ENCODE data around the gene SUGCT.
"Not testable (repeated sequence)": the region's sequence is repeated elsewhere in the genome, so short reads cannot be mapped to it uniquely, and the experiment has no call there.

Gene SUGCT

DNA sequence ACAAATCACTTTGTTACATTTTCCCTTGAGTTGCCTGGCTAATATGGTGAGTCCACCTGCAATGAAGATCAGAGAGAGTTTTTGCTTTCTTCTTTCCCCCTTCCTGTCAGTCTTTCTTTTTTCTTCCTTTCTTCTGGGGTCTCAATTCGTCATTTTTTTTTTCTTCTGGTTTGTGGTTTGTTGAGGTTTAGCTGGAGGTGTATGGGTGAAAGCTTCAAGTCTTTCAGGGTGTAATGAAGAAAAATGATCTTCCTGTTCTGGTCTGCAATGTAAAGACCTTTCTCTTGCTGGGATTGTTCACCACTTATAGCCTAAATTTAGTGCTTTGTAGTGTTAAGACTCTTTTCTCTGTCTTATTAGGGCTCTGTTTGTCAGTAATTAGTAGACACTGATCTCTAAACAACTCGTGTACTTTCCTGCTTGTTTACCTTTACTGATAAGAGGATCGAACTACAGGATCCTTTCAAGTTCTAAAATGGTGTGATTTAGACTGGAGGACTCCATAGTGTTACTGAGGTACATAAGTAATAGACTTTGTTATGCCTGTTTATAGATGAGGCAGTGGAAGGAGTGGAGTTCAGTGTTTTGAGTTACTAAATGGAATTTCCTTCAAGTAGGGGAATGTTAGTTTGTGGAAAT is 129.1 kb downstream of the SUGCT start:
- H3K4me3 ChIP-seq (replicated peaks; ENCODE audit: low read depth, low read length): no peak overlapping the region
- TF ChIP-seq, protein P1, sequence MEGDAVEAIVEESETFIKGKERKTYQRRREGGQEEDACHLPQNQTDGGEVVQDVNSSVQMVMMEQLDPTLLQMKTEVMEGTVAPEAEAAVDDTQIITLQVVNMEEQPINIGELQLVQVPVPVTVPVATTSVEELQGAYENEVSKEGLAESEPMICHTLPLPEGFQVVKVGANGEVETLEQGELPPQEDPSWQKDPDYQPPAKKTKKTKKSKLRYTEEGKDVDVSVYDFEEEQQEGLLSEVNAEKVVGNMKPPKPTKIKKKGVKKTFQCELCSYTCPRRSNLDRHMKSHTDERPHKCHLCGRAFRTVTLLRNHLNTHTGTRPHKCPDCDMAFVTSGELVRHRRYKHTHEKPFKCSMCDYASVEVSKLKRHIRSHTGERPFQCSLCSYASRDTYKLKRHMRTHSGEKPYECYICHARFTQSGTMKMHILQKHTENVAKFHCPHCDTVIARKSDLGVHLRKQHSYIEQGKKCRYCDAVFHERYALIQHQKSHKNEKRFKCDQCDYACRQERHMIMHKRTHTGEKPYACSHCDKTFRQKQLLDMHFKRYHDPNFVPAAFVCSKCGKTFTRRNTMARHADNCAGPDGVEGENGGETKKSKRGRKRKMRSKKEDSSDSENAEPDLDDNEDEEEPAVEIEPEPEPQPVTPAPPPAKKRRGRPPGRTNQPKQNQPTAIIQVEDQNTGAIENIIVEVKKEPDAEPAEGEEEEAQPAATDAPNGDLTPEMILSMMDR (IDR thresholded peaks at IDR 0.05; ENCODE audit: low read depth, low read length, missing control alignments): no peak
- no peak for DNase-seq (ENCODE audit: extremely low read depth, low read depth)

DNA sequence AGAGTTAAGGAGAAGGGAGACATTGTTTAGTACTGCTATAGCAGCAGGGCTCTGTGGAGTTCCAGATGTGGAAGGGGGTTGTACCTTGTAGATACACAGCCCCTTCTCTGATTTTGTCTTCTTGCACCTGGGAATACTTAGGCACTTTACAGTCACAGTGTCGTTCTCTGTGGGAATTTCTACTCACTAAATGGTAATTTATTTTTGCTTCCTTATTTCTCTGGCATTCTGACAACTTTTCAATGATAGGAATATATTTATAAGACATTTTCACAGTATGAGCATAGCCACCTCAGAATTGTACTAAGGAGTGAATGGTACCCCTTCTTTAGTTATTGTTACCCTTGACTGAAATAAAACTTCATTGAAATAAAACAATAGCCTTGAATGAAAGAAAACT is 132.8 kb downstream of the SUGCT start:
- no peak overlapping the region for H3K4me3 ChIP-seq (replicated peaks; ENCODE audit: low read depth, low read length)
- TF ChIP-seq, protein P1 (IDR thresholded peaks at IDR 0.05; ENCODE audit: low read depth, low read length, missing control alignments): no peak
- no peak for DNase-seq (ENCODE audit: extremely low read depth, low read depth)

DNA sequence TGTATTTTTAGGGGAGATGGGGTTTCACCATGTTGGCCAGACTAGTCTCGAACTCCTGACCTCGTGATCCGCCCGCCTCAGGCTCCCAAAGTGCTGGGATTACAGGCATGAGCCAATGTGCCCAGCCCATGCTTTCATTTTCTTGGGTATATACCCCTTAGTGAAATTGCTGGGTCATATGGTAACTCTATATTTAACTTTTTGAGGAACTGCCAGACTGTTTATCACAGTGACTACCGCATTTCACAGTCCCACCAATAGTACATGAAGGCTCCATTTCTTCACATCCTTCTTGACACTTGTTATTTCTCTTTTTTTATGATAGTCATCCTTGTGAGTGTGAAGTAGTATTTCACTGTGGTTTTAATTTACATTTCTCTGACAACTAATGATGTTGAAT is 134.0 kb downstream of the SUGCT start:
- H3K4me3 ChIP-seq (replicated peaks; ENCODE audit: low read depth, low read length); DNase-seq (ENCODE audit: extremely low read depth, low read depth): not testable (repeated sequence)

DNA sequence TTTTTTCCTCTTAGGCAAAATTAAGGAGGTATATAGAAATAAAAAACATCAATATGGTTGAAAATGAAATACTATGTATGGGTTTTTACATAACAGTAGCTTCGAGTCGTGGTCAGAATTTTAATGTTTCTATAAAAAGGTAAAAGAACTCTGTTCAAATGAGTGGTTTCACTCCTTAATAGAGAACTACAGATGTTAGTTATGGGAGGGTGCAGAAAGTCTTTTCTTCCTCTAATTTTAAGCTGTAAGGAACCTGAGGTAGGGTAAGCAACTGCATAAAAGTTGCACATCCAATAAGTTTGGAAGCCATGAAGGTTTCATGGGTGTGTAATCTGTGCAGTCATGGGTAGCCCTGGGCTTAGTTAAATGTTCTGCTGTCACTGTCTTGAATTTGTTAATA is 141.3 kb downstream of the SUGCT start:
- no peak for DNase-seq (ENCODE audit: extremely low read depth, low read depth)
- H3K4me3 ChIP-seq (replicated peaks; ENCODE audit: low read depth, low read length): no peak overlapping the region
- TF ChIP-seq, protein P1 (IDR thresholded peaks at IDR 0.05; ENCODE audit: low read depth, low read length, missing control alignments): no peak

DNA sequence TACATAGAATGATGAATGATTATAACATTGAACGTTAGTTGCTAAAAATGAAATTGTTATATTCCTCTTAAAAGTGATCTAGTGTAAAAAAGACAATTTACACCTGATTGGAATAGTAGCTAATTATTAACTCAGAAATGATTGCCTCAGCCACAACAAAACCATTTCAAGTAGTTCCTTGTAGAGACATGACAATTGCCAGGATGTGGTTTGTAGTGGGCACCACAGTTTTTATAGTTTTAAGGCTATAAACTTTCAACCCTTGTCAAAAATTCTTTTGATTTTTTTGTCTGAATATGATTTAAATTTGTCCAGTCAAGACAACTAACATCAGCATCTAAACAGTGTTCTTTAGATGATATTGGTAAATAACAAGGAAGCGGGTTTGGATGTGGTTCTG is 145.2 kb downstream of the SUGCT start:
- DNase-seq (ENCODE audit: extremely low read depth, low read depth): no peak
- TF ChIP-seq, protein P1 (IDR thresholded peaks at IDR 0.05; ENCODE audit: low read depth, low read length, missing control alignments): no peak
- no peak overlapping the region for H3K4me3 ChIP-seq (replicated peaks; ENCODE audit: low read depth, low read length)

DNA sequence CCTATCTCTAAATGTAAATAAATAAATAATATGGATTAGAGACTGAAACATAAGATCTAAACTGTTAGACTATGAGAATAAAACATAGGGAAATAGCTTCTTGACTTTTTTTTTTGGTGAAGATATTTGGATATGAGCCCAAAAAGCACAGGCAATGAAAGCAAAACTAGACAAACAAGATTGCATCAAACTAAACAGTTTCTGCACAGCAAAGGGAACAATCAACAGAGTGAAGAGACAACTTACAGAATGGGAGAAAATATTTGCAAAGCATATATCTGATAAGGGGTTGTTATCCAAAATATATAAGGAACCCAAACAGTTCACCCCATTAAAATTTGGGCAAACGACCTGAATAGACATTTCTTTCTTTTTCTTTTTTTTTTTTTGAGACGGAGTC is 148.1 kb downstream of the SUGCT start:
- no peak overlapping the region for H3K4me3 ChIP-seq (replicated peaks; ENCODE audit: low read depth, low read length)
- DNase-seq (ENCODE audit: extremely low read depth, low read depth): no peak
- TF ChIP-seq, protein P1 (IDR thresholded peaks at IDR 0.05; ENCODE audit: low read depth, low read length, missing control alignments): no peak

DNA sequence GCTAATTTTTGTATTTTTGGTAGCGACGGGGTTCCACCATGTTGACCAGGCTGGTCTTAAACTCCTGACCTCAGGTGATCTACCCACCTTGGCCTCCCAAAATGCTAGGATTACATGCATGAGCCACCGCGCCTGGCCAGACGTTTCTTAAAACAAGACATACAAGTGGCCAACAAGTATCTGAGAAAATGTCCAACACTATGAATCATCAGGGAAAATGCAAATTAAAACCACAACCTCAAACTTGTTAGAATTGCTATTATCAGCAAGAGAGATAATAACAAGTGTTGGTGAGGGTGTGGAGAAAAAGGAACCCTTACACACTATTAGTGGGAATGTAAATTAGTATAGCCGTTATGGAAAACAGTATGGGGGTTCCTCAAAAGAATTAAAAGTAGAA is 148.6 kb downstream of the SUGCT start:
- no peak overlapping the region for H3K4me3 ChIP-seq (replicated peaks; ENCODE audit: low read depth, low read length)
- TF ChIP-seq, protein P1 (IDR thresholded peaks at IDR 0.05; ENCODE audit: low read depth, low read length, missing control alignments): no peak
- DNase-seq (ENCODE audit: extremely low read depth, low read depth): no peak
